HG03095 (cell line): ENCODE measurements around the gene PNPO.
A peak's percentile ranks its signal among the peaks of the same experiment; 100 is the strongest.

ENCODE experiments used
- ATAC-seq: cut with Tn5 transposase; IDR thresholded peaks from one replicate; pipeline ENCODE4 v1.9.1; 2021; ENCODE audit warnings: moderate library complexity; ENCODE audit not compliant: unreplicated experiment

PNPO gene

GRCh38 chr17:47941246-47942095 lies at the start of gene PNPO:
PNPO (plus strand) TSS chr17:47941571; CDS start chr17:47941676, 105 bp downstream.
- peak; percentile 80 for ATAC-seq

- ATAC-seq = no peak
Observed at GRCh38 chr17:47894498-47895346, 46.6 kb upstream of the PNPO start.

- no peak for ATAC-seq
Observed at GRCh38 chr17:47895347-47895855, 46.0 kb upstream of the PNPO start.

- peak; percentile 87 for ATAC-seq
Observed at GRCh38 chr17:47895856-47896671, 45.3 kb upstream of the PNPO start, which contains the start of gene SP2. SP2 (plus strand) TSS chr17:47896236; CDS start chr17:47896287, 51 bp downstream.

- no peak for ATAC-seq
Observed at GRCh38 chr17:47896672-47897490, 44.5 kb upstream of the PNPO start.

GRCh38 chr17:47897561-47897960 lies 43.8 kb upstream of the PNPO start:
- ATAC-seq = no peak

- ATAC-seq = no peak
Observed at GRCh38 chr17:47898241-47898640, 43.1 kb upstream of the PNPO start.

GRCh38 chr17:47899643-47900042 lies 41.7 kb upstream of the PNPO start:
- no peak for ATAC-seq

- ATAC-seq = no peak
Observed at GRCh38 chr17:47901423-47901822, 39.9 kb upstream of the PNPO start.

- no peak for ATAC-seq
Observed at GRCh38 chr17:47902039-47902744, 39.2 kb upstream of the PNPO start.

GRCh38 chr17:47905221-47905733 lies 36.1 kb upstream of the PNPO start:
- no peak for ATAC-seq

GRCh38 chr17:47906443-47906842 lies 34.9 kb upstream of the PNPO start:
- ATAC-seq = no peak

GRCh38 chr17:47907932-47908562 lies 33.3 kb upstream of the PNPO start:
- ATAC-seq = no peak

- no peak for ATAC-seq
Observed at GRCh38 chr17:47913050-47913449, 28.3 kb upstream of the PNPO start.

- ATAC-seq = no peak
Observed at GRCh38 chr17:47914306-47914948, 26.9 kb upstream of the PNPO start.

- no peak for ATAC-seq
Observed at GRCh38 chr17:47915776-47916398, 25.5 kb upstream of the PNPO start.

- ATAC-seq = no peak
Observed at GRCh38 chr17:47916489-47917208, 24.7 kb upstream of the PNPO start.
